NCI-H1436 treated with DMSO at 0.1 percent for 48 hours (cell line): ENCODE measurements around the gene LITAFD.

Experiments
- DNase-seq: peaks from one replicate; lab custom pipeline; 2025; lab: John Stamatoyannopoulos, UW

The LITAFD gene

DNA sequence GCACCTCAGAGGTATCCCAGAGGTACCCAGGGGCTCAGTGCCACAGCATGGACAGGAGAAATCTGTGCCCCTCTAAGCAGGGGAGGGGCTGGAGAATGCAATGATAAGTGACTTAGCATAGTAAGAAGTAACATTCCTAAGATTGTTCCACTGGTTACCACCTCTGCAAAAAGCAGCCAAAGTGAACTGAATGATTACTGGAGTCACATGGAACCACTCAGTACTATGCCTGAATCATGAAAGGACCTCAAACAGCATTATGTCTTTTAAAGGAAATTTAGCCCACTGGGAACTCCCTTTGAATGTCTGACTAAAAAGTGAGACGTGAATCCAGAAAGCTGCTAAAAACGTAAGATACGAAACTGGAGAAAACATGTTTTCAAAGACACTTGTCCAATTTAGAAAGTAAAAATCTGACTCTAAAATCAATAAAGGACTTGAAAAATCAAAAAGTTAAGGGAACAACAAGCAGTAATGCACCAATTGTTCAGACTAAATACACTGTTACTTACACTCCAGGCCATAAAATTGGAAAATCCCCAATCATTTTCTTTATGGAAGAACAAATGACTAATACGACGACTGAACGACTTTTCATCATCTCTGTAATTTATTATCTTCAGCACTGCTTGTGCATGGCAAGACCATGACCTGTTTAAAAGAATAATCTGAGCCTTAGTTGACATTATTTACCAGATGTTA is 38.6 kb downstream of the LITAFD start:
- DNase-seq = no peak

DNA sequence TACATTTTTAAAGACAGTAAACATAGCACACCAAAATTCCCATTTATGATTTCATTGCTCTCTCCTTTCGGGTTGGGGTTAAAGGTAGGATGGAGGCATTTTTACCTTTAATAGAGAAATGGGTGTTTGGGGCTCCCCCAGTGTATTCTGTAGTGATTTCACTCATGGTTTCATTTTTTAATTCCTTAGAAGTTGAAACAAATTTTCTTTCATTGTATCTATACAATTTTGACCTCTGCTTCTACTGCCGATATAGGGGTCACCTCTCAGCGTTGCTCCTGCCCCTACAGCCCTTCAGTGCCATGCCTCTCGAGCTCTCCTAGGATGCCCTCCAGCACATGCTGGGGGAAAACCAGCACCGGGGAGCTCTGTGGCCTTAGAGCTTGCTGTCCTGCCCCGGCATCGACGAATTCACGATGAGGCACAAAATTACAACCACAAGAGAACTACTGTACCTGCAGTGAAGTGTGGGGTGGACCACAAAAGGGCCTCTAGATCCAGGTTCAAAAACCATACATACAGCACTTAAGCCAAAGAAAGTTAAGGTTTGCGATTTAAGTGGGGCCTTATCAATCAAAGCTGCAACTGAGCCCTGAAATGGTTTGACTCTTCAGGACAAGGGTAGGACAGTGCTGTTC is 39.3 kb downstream of the LITAFD start:
- DNase-seq = no peak

DNA sequence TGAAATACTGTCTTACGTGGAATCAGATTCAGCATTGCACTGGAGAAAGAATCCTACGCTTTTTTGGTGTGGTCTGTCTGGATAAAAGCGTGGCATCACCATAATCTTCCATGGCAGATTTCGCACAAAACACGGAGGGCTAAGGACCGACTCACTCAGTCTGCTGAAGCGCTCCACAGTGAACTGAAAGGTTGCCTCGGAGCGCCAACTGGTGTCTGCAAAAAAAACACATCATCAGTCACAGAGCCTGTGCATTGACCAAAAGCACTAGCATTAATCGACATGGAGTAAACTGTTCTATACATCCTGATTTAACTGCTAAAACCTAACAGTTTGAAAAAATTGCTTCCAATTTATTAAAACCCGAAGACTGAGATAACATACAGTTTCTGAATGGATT is 41.0 kb downstream of the LITAFD start:
- DNase-seq = no peak

DNA sequence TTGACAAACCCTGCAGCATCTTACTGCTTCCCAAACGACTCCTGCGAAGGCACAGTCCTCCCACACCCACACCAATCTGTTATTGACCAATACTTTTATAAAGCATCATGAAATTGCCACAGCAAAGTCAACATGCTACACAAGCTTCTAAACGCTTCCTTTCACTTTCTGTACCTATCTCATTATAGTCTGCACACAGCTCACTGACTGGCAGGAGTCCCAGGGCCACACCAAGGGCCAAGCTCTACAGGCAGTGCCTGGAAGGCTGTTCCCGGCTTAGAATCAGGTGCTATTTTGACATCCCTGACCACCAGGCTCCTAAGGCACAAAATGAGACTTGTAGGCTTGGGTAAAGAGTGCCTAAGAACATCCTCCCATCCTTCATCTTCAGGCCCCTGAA is 42.1 kb downstream of the LITAFD start:
- no peak for DNase-seq

DNA sequence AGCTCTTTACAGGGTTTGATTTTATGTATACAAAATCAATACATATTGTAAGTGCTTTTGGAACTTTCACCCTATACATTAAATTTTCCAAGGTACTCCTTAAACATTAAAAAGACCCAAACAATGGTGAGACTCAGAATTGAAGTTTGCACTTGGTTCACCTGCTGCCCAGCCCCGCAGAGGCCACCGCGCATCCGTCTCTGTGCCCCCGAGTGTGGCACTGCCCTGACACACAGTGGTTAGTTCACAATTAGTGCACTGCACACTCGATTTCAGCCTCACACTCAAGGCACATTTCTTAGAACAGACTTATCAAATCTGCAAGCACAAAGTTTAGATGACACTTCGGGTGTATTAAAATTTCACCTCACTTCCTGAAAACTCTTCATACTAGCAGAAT is 43.3 kb downstream of the LITAFD start:
- no peak for DNase-seq

DNA sequence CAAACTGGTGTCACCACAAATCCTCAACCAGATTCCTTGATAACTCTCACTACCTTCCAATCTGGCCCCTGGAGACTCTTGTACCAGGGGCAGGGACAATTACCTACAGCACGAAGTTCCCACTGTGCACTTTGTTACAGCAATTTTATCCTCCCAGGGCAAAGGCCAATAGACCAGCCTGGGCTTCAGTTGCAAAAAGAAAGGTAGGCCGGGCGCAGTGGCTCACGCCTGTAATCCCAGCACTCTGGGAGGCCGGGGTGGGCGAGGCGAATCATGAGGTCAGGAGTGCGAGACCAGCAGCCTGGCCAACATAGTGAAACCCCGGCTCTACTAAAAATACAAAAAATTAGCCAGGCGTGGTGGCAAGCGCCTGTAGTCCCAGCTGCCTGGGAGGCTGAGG is 44.7 kb downstream of the LITAFD start:
- DNase-seq = no peak

DNA sequence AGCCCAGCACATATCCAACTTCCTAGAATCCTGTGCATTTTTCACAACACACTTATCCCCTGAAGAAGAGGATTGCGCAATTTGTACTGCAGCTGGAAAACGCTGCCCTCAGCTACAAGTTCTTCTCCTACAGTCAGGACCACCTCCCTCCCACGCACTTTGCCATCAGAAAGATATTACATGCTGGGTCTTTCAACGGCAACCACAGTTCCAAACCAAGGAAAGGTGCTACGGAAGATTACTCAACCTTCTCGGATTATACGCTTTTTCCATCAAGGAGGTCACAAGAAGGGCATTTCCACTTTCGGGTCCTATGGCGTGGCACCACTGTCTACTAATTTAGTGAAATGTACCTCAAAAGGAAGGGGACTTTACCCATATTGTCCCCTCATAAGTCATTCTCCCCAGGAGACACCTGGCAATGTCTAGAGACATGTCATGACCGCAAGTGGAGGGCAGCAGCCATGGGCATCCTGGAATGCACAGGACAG is 46.4 kb downstream of the LITAFD start:
- DNase-seq = no peak

DNA sequence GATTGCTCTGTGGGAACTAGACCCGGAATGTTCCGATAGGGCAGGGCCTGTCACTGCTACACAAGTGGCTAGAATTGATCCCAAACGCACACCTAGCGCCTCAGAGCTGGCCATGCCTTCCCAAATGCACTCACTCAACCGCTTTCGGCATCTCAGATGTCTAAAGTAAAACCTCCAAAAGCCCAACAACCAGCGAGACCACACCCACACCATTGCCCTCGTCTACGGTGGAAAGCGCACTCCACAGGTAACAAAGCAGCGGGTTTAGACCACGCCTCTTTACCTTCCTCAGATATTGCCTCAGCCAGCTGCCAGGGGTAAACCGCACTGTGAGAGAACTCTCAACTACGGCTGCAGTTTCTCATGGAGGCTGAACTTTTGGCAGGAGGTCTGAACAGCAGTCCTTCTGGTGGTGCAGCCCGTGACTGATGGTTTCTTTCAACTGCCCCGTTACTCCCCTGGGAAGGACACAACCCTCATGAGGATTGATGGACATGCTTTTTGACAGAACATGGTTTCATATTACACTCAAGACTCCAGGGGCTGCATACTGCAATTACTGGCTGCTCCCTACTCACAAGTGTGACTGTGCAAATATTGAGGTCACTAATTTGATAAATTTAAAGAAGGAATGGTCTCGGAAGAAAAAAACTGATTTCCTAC is 47.1 kb downstream of the LITAFD start:
- DNase-seq = peak; percentile 71

DNA sequence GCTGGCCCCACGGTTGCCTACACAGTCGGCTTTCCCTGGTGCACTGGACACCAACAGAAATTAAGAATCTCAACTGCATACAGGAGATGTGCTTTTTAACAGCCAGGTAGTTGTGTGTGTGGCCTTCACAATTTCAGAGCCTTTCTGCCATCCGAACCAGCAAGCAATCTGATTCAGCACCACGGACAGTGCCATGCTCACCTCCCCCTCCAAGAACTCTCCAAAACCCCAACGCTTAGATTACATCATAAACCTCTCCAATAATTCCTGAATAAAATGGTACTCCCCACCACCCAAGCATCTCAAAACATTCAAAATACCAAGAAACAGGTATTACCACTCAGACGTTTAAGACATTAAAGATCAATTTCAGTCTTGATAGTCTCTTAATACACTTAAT is 49.7 kb downstream of the LITAFD start:
- no peak for DNase-seq

DNA sequence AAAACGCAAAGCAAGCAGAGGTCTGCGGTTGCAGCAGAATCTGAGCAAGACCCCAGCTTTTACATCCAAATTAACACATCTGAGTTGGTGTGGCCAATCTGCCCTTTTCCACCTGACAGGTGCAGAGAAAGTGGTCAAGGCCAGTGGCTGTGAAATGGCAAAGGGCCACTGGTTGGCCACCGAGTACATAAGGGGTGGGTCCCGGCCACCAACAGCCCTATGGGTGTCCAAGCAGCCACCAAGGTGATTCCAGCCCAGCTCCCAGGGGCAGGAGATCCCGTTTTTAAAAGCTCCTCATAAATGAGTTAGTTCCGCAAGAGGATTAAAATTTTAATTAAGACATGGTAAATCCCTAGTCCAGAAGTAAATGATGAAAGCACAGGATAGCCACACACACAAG is 52.5 kb downstream of the LITAFD start:
- DNase-seq = no peak
